Rectal smooth muscle tissue (tissue), 1 donor: ENCODE measurements around the gene NCBP3.

Experiments
- H3K27ac ChIP-seq: one replicate; pipeline ENCODE4 v1.7.0; 2013; ENCODE audit warnings: low read depth, low read length, inconsistent platforms
- H3K27me3 ChIP-seq: one replicate; pipeline ENCODE4 v1.7.0; 2013; ENCODE audit warnings: low read length; ENCODE audit not compliant: control insufficient read depth, insufficient read depth
- H3K36me3 ChIP-seq: one replicate; pipeline ENCODE4 v1.7.0; 2013; ENCODE audit warnings: low read length; ENCODE audit not compliant: control insufficient read depth, insufficient read depth
- H3K4me1 ChIP-seq: one replicate; pipeline ENCODE4 v1.7.0; 2013; ENCODE audit warnings: low read length; ENCODE audit not compliant: control insufficient read depth, insufficient read depth
- H3K4me3 ChIP-seq: one replicate; pipeline ENCODE4 v1.7.0; 2013; ENCODE audit warnings: low read length
- H3K9ac ChIP-seq: one replicate; pipeline ENCODE4 v1.7.0; 2013; ENCODE audit warnings: low read length

The NCBP3 gene

GRCh38 chr17:3782751-3783150 lies 63.3 kb downstream of the NCBP3 start:
- Histone ChIP-seq H3K27me3 (no peaks in the 10 kb centered on the region), H3K36me3 (no peaks in the 10 kb centered on the region), H3K27ac (no peak overlapping the region), H3K4me3 (no peak overlapping the region), H3K4me1 (no peaks in the 10 kb centered on the region), H3K9ac (no peak overlapping the region)

DNA sequence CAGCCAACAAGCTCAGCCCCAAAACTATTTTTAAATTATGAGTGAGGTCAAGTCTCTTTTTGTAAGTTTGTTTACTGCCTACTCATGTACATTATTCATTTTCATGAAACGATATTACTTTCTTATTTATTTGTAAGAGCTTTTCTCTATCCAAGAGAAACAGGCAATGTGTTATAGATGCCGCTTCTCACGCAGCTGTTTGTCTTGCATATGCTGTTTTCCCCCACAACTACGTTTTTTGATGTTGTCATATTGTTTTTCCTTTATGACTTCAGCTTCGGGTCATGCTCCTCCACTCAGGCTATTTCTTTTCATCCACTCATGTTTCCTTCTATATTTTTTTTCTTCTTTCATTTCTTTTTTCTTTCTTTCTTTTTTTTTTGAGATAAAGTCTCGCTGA lies 65.1 kb downstream of the NCBP3 start:
- no peaks in the 10 kb centered on the region for H3K36me3 ChIP-seq
- H3K4me1 ChIP-seq: no peaks in the 10 kb centered on the region
- no peaks in the 10 kb centered on the region for H3K27me3 ChIP-seq
- H3K27ac ChIP-seq: no peak overlapping the region
- no peak overlapping the region for H3K9ac ChIP-seq
- no peak overlapping the region for H3K4me3 ChIP-seq

- Histone ChIP-seq H3K36me3 (no peaks in the 10 kb centered on the region), H3K9ac (no peak overlapping the region), H3K4me1 (no peaks in the 10 kb centered on the region), H3K27ac (no peak overlapping the region), H3K4me3 (no peak overlapping the region), H3K27me3 (no peaks in the 10 kb centered on the region)
Measured at GRCh38 chr17:3777366-3778120, 68.5 kb downstream of the NCBP3 start.

- Histone ChIP-seq H3K4me1 (no peaks in the 10 kb centered on the region), H3K27ac (no peak overlapping the region), H3K4me3 (no peak overlapping the region), H3K27me3 (no peaks in the 10 kb centered on the region), H3K36me3 (no peaks in the 10 kb centered on the region), H3K9ac (no peak overlapping the region)
Measured at GRCh38 chr17:3773966-3774365, 72.1 kb downstream of the NCBP3 start.

GRCh38 chr17:3773511-3773910 lies 72.5 kb downstream of the NCBP3 start:
- Histone ChIP-seq H3K36me3 (no peaks in the 10 kb centered on the region), H3K4me1 (no peaks in the 10 kb centered on the region), H3K27ac (no peak overlapping the region), H3K9ac (no peak overlapping the region), H3K27me3 (no peaks in the 10 kb centered on the region), H3K4me3 (no peak overlapping the region)

DNA sequence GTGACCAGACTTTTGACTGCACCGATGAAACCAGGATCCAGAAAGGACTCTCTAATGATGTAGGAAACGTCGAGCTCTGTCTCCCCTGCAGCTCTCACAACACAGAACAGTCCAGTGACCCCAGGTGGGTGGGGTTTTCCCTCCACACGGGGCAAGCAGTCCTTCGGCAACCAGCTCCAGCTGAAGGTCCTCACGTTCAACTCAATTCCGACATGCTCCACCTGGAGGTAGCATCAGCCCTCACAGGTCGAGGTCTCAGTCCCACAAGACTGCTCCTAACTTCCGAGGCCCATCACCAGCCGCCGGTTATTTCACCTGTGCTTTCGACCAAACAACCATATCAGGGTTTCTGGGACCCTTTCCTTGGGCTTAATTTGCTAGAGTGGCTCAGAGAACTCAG lies 73.3 kb downstream of the NCBP3 start:
- Histone ChIP-seq H3K4me1 (no peaks in the 10 kb centered on the region), H3K27me3 (no peaks in the 10 kb centered on the region), H3K27ac (no peak overlapping the region), H3K9ac (no peak overlapping the region), H3K36me3 (no peaks in the 10 kb centered on the region), H3K4me3 (no peak overlapping the region)

DNA sequence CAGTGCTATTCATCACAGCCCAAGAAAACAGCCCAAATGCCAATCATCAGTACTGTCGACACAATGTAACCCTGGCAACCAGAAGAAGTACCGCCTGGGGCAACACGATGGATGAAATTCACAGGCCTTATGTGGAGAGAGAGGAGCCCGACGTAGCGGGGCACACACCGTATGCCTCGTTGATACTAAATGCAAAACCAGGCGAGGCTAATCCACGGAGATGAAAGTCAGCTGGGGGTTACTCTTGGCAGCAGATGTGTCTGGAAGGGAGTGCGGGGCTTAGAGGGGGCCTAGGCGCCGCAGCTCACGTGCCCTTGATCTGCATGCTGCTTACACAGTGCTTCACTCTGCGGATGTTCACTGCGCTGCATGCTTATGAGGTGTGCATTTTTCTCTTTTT lies 74.9 kb downstream of the NCBP3 start:
- Histone ChIP-seq H3K4me3 (no peak overlapping the region), H3K27ac (no peak overlapping the region), H3K4me1 (no peaks in the 10 kb centered on the region), H3K36me3 (no peaks in the 10 kb centered on the region), H3K9ac (no peak overlapping the region), H3K27me3 (no peaks in the 10 kb centered on the region)

- Histone ChIP-seq H3K36me3 (no peaks in the 10 kb centered on the region), H3K27ac (no peak overlapping the region), H3K27me3 (no peaks in the 10 kb centered on the region), H3K9ac (no peak overlapping the region), H3K4me3 (no peak overlapping the region), H3K4me1 (no peaks in the 10 kb centered on the region)
Measured at GRCh38 chr17:3770466-3770865, 75.6 kb downstream of the NCBP3 start.

GRCh38 chr17:3768769-3769168 lies 77.3 kb downstream of the NCBP3 start:
- no peaks in the 10 kb centered on the region for H3K36me3 ChIP-seq
- no peak overlapping the region for H3K4me3 ChIP-seq
- no peaks in the 10 kb centered on the region for H3K27me3 ChIP-seq
- H3K27ac ChIP-seq: no peak overlapping the region
- no peaks in the 10 kb centered on the region for H3K4me1 ChIP-seq
- H3K9ac ChIP-seq: no peak overlapping the region

DNA sequence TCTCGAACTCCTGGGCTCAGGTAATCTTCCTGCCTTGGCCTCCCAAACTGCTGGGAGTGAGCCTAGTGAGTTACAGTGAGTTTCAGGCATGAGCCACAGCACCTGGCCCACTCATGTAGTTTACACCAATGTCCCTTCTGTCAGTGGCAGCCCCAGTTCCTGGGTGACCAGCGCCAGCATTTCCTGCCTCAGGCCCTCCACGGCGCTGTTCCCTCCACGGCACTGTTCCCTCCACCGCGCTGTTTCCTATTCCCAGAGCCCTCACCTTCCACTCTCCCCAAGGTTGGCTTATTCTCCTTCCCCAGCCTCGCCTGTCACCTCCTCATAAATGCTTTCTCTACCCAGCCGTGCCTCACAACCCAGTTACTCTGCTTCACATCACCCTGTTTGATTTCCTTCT lies 77.7 kb downstream of the NCBP3 start:
- H3K4me3 ChIP-seq: no peak overlapping the region

GRCh38 chr17:3766779-3767178 lies 79.3 kb downstream of the NCBP3 start:
- Histone ChIP-seq H3K27ac (no peak overlapping the region), H3K4me3 (no peak overlapping the region), H3K4me1 (no peaks in the 10 kb centered on the region)

More for the DNA sequence above, 77.7 kb downstream of the NCBP3 start:
- H3K9ac ChIP-seq: no peak overlapping the region
- no peaks in the 10 kb centered on the region for H3K36me3 ChIP-seq
- H3K27ac ChIP-seq: no peak overlapping the region
- H3K4me1 ChIP-seq: no peaks in the 10 kb centered on the region
- no peaks in the 10 kb centered on the region for H3K27me3 ChIP-seq

DNA sequence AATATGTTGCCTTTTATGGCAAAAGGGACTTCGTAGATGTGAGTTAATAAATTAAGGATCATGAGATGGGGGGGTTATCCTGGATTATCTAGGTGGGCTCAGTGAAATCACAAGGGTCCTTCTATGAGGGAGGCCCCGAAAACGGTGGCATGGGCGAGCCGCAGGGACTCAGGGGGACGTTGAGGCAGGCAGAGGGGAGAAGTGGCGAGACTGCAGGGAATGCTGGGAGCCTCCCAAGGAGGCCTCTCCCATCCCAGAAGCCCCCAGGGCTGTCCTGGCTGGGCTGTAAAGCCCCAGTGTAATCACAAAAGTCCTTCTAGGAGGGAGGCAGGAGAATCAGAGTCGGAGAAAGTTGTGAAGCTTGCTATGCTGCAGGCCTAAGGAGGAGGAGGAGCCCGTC lies 80.1 kb downstream of the NCBP3 start:
- H3K27me3 ChIP-seq: no peaks in the 10 kb centered on the region
- no peaks in the 10 kb centered on the region for H3K4me1 ChIP-seq
- H3K36me3 ChIP-seq: no peaks in the 10 kb centered on the region
- H3K4me3 ChIP-seq: no peak overlapping the region
- H3K9ac ChIP-seq: no peak overlapping the region
- H3K27ac ChIP-seq: no peak overlapping the region

More at GRCh38 chr17:3766779-3767178, 79.3 kb downstream of the NCBP3 start:
- Histone ChIP-seq H3K9ac (no peak overlapping the region), H3K36me3 (no peaks in the 10 kb centered on the region), H3K27me3 (no peaks in the 10 kb centered on the region)

GRCh38 chr17:3763777-3764170 lies 82.3 kb downstream of the NCBP3 start:
- Histone ChIP-seq H3K9ac (no peak overlapping the region), H3K27ac (no peak overlapping the region), H3K36me3 (no peaks in the 10 kb centered on the region), H3K4me3 (no peak overlapping the region), H3K4me1 (no peaks in the 10 kb centered on the region), H3K27me3 (no peaks in the 10 kb centered on the region)
